Caco-2 (cell line): ENCODE results near the gene DDX21. TPM values are rescaled to one million over a fixed set of nuclear protein-coding genes. Genes with fewer than 3 reads are reported as not detected.

Experiments
- BruUV-seq: library from RNA; stranded (reverse); fragments of 400-500 nt; replicated peaks from 2 replicates; lab custom pipeline; 2021; lab: Mats Ljungman, UMichigan
- CTCF ChIA-PET: fragments of 300-600 bp; sonication (Branson Sonifier 250); formaldehyde crosslinking; loops from one replicate; lab custom pipeline; 2022; ENCODE audit warnings: antibody characterized with exemption; lab: Charles Lee
- POLR2A ChIA-PET: fragments of 300-600 bp; sonication (Branson Sonifier 250); formaldehyde crosslinking; loops from one replicate; lab custom pipeline; 2022; ENCODE audit warnings: antibody characterized with exemption; lab: Charles Lee
- DNase-seq, 2 experiments: peaks; one replicate each; pipeline versions ENCODE4 v3.0.0 to v3.0.0-alpha.2; 2020 to 2022
- H3K27me3 ChIP-seq: replicated peaks from 2 replicates; pipeline ENCODE4 v1.6.0; 2011; ENCODE audit warnings: low read length; ENCODE audit not compliant: control insufficient read depth, insufficient read depth
- H3K36me3 ChIP-seq: 2 replicates; pipeline ENCODE4 v1.5.1; 2011; ENCODE audit warnings: low read length; ENCODE audit not compliant: control insufficient read depth, insufficient read depth
- H3K4me1 ChIP-seq: fragments of 250-450 bp; sonication (Bioruptor Pico); 2 replicates; pipeline ENCODE4 v1.5.1; 2020; ENCODE audit warnings: mild to moderate bottlenecking
- H3K4me3 ChIP-seq: 2 replicates; pipeline ENCODE4 v1.5.1; 2011; ENCODE audit warnings: low read depth, mild to moderate bottlenecking, control low read depth, low read length
- H3K9me3 ChIP-seq: fragments of 250-450 bp; sonication (Bioruptor Pico); 2 replicates; pipeline ENCODE4 v1.5.1; 2020; ENCODE audit warnings: mild to moderate bottlenecking, moderate library complexity
- H3K27ac Mint-ChIP-seq: one replicate; pipeline ENCODE4 v1.8.0; 2022; ENCODE audit warnings: mixed read lengths; ENCODE audit not compliant: unreplicated experiment
- H3K27me3 Mint-ChIP-seq: one replicate; pipeline ENCODE4 v1.8.0; 2022; ENCODE audit warnings: mixed read lengths; ENCODE audit not compliant: insufficient read depth, unreplicated experiment
- H3K36me3 Mint-ChIP-seq: one replicate; pipeline ENCODE4 v1.8.0; 2022; ENCODE audit warnings: mild to moderate bottlenecking, mixed read lengths; ENCODE audit not compliant: insufficient read depth, unreplicated experiment
- H3K4me1 Mint-ChIP-seq: one replicate; pipeline ENCODE4 v1.8.0; 2022; ENCODE audit warnings: low read depth, mixed read lengths; ENCODE audit not compliant: unreplicated experiment
- H3K4me3 Mint-ChIP-seq: one replicate; pipeline ENCODE4 v1.8.0; 2022; ENCODE audit warnings: mild to moderate bottlenecking, moderate library complexity, mixed read lengths; ENCODE audit not compliant: unreplicated experiment
- H3K9me3 Mint-ChIP-seq: one replicate; pipeline ENCODE4 v1.8.0; 2022; ENCODE audit warnings: mixed read lengths; ENCODE audit not compliant: unreplicated experiment
- intact Hi-C: fragments of 100-400 bp; cut with micrococcal nuclease; formaldehyde crosslinking; loops from one replicate; pipeline ENCODE4 v1.10.0; 2022; ENCODE audit not compliant: unreplicated experiment
- total RNA-seq: library from RNA; stranded (reverse); gene quantifications from 2 replicates; pipeline ENCODE4 v1.2.3, GENCODE V29; 2022
- TF ChIP-seq, protein P1 (sequence below), 2 experiments: fragments of 200-600 bp in 1 of 2; IDR thresholded peaks; 1 replicate in 1 of 2; 2 replicates in 1 of 2; pipeline versions ENCODE4 v1.5.1 to v1.8.0; 2011 to 2022; ENCODE audit warnings: antibody characterized with exemption in 1 of 2, control low read depth in 1 of 2, inconsistent platforms in 1 of 2, low read depth in 1 of 2, low read length in 1 of 2, mild to moderate bottlenecking in 1 of 2, moderate library complexity in 1 of 2; ENCODE audit not compliant: insufficient read depth in 1 of 2, severe bottlenecking in 1 of 2, unreplicated experiment in 1 of 2

Gene DDX21
- total RNA-seq, 1 experiment from 2014 or later, result 239 TPM

GRCh38 chr10:69018613-69019012 is 62.6 kb downstream of the DDX21 start:
- H3K4me1 Mint-ChIP-seq, result no peaks in the 10 kb centered on the region
- peaks cover 15% of the 10 kb centered on the region for H3K36me3 Mint-ChIP-seq
- BruUV-seq, result no TSS peak
- H3K9me3 ChIP-seq, result no peaks in the 10 kb centered on the region; the same call in 1 of the 2 replicates
- no peaks in the 10 kb centered on the region for H3K27me3 ChIP-seq
- peaks cover 4% of the 10 kb centered on the region; the same call in 1 of the 2 replicates for H3K36me3 ChIP-seq
- POLR2A ChIA-PET, result no interaction called here
- CTCF ChIA-PET, result interaction anchor here (1.0 kb wide), 1 partner anchor 14 kb away, joined by 3 read pairs; no protein-coding TSS in a partner anchor
- no peak overlapping the region for H3K4me3 Mint-ChIP-seq
- H3K27me3 Mint-ChIP-seq, result no peaks in the 10 kb centered on the region
- no peak overlapping the region for H3K27ac Mint-ChIP-seq
- no peaks in the 10 kb centered on the region for H3K4me1 ChIP-seq
- no peak overlapping the region for H3K4me3 ChIP-seq
- no peaks in the 10 kb centered on the region for H3K9me3 Mint-ChIP-seq
- intact Hi-C loops, result no loop called here
- TF ChIP-seq, protein P1, sequence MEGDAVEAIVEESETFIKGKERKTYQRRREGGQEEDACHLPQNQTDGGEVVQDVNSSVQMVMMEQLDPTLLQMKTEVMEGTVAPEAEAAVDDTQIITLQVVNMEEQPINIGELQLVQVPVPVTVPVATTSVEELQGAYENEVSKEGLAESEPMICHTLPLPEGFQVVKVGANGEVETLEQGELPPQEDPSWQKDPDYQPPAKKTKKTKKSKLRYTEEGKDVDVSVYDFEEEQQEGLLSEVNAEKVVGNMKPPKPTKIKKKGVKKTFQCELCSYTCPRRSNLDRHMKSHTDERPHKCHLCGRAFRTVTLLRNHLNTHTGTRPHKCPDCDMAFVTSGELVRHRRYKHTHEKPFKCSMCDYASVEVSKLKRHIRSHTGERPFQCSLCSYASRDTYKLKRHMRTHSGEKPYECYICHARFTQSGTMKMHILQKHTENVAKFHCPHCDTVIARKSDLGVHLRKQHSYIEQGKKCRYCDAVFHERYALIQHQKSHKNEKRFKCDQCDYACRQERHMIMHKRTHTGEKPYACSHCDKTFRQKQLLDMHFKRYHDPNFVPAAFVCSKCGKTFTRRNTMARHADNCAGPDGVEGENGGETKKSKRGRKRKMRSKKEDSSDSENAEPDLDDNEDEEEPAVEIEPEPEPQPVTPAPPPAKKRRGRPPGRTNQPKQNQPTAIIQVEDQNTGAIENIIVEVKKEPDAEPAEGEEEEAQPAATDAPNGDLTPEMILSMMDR (IDR thresholded peaks at IDR 0.05; ENCODE audit: insufficient read depth in 1 of 2, low read depth in 1 of 2, low read length in 1 of 2, severe bottlenecking in 1 of 2, unreplicated experiment in 1 of 2), result no peak
- no peak for DNase-seq

DNA sequence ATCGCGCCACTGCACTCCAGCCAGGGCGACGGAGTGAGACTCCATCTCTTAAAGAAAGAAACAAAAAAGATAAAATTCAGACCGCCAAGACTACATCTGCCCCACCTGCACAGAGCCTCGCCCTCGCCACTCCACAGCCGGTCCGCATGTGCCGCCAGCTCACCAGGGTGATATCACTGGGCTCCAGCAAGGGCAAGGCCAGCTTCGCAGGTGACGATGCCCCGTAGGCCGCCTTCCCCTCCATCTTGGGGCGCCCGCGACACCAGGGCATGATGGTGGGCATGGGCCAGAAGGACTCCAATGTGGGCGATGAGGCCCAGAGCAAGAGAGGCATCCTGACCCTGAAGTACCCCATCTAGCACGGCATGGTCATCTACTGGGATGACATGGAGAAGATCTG is 66.6 kb downstream of the DDX21 start:
- ChIA-PET POLR2A (no interaction called here), CTCF (no interaction called here)
- Mint-ChIP-seq H3K27ac (no peak overlapping the region), H3K4me3 (no peak overlapping the region), H3K27me3 (peaks cover under 1% of the 10 kb centered on the region), H3K4me1 (no peaks in the 10 kb centered on the region), H3K36me3 (peaks cover 8% of the 10 kb centered on the region), H3K9me3 (no peaks in the 10 kb centered on the region)
- no peak overlapping the region for H3K4me3 ChIP-seq
- no peaks in the 10 kb centered on the region; the same call in 1 of the 2 replicates for H3K9me3 ChIP-seq
- intact Hi-C loops, result no loop called here
- TF ChIP-seq, protein P1 (IDR thresholded peaks at IDR 0.05; ENCODE audit: insufficient read depth in 1 of 2, low read depth in 1 of 2, low read length in 1 of 2, severe bottlenecking in 1 of 2, unreplicated experiment in 1 of 2), result no peak
- no peaks in the 10 kb centered on the region for H3K27me3 ChIP-seq
- no peak for DNase-seq
- no peaks in the 10 kb centered on the region for H3K36me3 ChIP-seq
- H3K4me1 ChIP-seq, result no peaks in the 10 kb centered on the region
- BruUV-seq, result no TSS peak

- DNase-seq, result no peak
- Mint-ChIP-seq H3K27me3 (peaks cover 3% of the 10 kb centered on the region), H3K36me3 (no peaks in the 10 kb centered on the region), H3K9me3 (no peaks in the 10 kb centered on the region), H3K4me1 (no peaks in the 10 kb centered on the region), H3K4me3 (no peak overlapping the region), H3K27ac (no peak overlapping the region)
- H3K27me3 ChIP-seq, result no peaks in the 10 kb centered on the region; the same call in 1 of the 2 replicates
- ChIA-PET CTCF (interaction anchor here (0.8 kb wide), 1 partner anchor 69 kb away, joined by 3 read pairs; no protein-coding TSS in a partner anchor), POLR2A (no interaction called here)
- TF ChIP-seq, protein P1 (IDR thresholded peaks at IDR 0.05; ENCODE audit: insufficient read depth in 1 of 2, low read depth in 1 of 2, low read length in 1 of 2, severe bottlenecking in 1 of 2, unreplicated experiment in 1 of 2), result no peak
- H3K4me3 ChIP-seq, result no peak overlapping the region
- no peaks in the 10 kb centered on the region for H3K36me3 ChIP-seq
- intact Hi-C loops, result no loop called here
- H3K9me3 ChIP-seq, result no peaks in the 10 kb centered on the region; the same call in 1 of the 2 replicates
- BruUV-seq, result no TSS peak
- no peaks in the 10 kb centered on the region for H3K4me1 ChIP-seq
Observed at GRCh38 chr10:69025370-69025896, 69.5 kb downstream of the DDX21 start.
